A549 (cell line): ENCODE measurements around the gene FYB1. TPM values are rescaled to one million over a fixed set of nuclear protein-coding genes. Genes with fewer than 3 reads are reported as not detected.

ENCODE experiments used
- ATAC-seq, 2 experiments: fragments of 200-7000 bp in 1 of 2; fragments of >200 bp in 1 of 2; cut with Nextera tagmentation in 1 of 2; cut with Tn5 transposase in 1 of 2; 3 replicates each; pipeline versions ENCODE4 v1.8.0 to v1.9.1; 2018 to 2020; ENCODE audit warnings: mild to moderate bottlenecking in 1 of 2, moderate library complexity in 1 of 2
- CTCF ChIA-PET: fragments of 300-600 bp; sonication (Branson Sonifier 250); formaldehyde crosslinking; extraction: SDS; loops from one replicate; lab custom pipeline; 2021; ENCODE audit warnings: antibody characterized with exemption, inconsistent platforms; lab: Yijun Ruan, JAX
- POLR2A ChIA-PET: fragments of 350-600 bp; formaldehyde crosslinking; extraction: SDS; loops from one replicate; lab custom pipeline; 2021; ENCODE audit warnings: antibody characterized with exemption, inconsistent platforms; lab: Yijun Ruan, JAX
- DNase-seq, 2 experiments: peaks; one replicate each; pipeline versions ENCODE4 v3.0.0 to v3.0.0-alpha.2; 2011 to 2016; ENCODE audit warnings: low read depth in 1 of 2, low spot score in 1 of 2
- FAIRE-seq: peaks from 2 replicates; lab custom pipeline; 2011; peaks lifted over from hg19 to GRCh38; lab: Jason Lieb, UNC
- H3K27ac ChIP-seq, 2 experiments: fragments of >200 bp; sonication (Bioruptor Twin); formaldehyde crosslinking; 3 replicates each; pipeline ENCODE4 v1.5.1; 2016 to 2017
- H3K4me1 ChIP-seq: fragments of >200 bp; sonication (Bioruptor Twin); formaldehyde crosslinking; 3 replicates; pipeline ENCODE4 v1.6.1; 2016
- H3K4me2 ChIP-seq: fragments of >200 bp; sonication (Bioruptor Twin); formaldehyde crosslinking; 3 replicates; pipeline ENCODE4 v1.6.1; 2016
- H3K4me3 ChIP-seq: fragments of >200 bp; sonication (Bioruptor Twin); formaldehyde crosslinking; 3 replicates; pipeline ENCODE4 v1.5.1; 2016
- H3K9me3 ChIP-seq: fragments of >200 bp; sonication (Bioruptor Twin); formaldehyde crosslinking; 3 replicates; pipeline ENCODE4 v1.6.1; 2016
- CHD4 ChIP-seq: fragments of 200-600 bp; sonication (generic); IDR thresholded peaks from 2 replicates; pipeline ENCODE4 v1.6.1; 2016; ENCODE audit warnings: antibody characterized with exemption, mild to moderate bottlenecking, borderline replicate concordance
- E2F6 ChIP-seq: IDR thresholded peaks from 2 replicates; pipeline ENCODE4 v1.6.1; 2012; ENCODE audit warnings: low read depth, borderline replicate concordance
- EHF ChIP-seq: fragments of 250-450 bp; sonication (Bioruptor Pico); IDR thresholded peaks from 2 replicates; pipeline ENCODE4 v1.5.0; 2020; ENCODE audit warnings: mild to moderate bottlenecking
- EHMT2 ChIP-seq: fragments of 200-600 bp; sonication (generic); IDR thresholded peaks from 2 replicates; pipeline ENCODE4 v1.6.1; 2016; ENCODE audit warnings: antibody characterized with exemption, low read depth, mild to moderate bottlenecking, moderate library complexity
- ESRRA ChIP-seq: fragments of 150-350 bp; IDR thresholded peaks from 2 replicates; pipeline ENCODE4 v1.6.1; 2014; ENCODE audit warnings: mild to moderate bottlenecking, low read length, borderline replicate concordance
- FOSL2 ChIP-seq, 2 experiments: fragments of 450-650 bp in 1 of 2; fragments of >200 bp in 1 of 2; sonication (Bioruptor Twin) in 1 of 2; formaldehyde crosslinking; IDR thresholded peaks; 2 replicates each; pipeline versions ENCODE4 v1.5.0 to v1.6.1; 2016 to 2020; ENCODE audit warnings: mild to moderate bottlenecking in 1 of 2, moderate library complexity in 1 of 2
- FOXS1 ChIP-seq: fragments of 250-450 bp; sonication (Bioruptor Pico); IDR thresholded peaks from 2 replicates; pipeline ENCODE4 v1.5.0; 2020; ENCODE audit warnings: mild to moderate bottlenecking, moderate library complexity
- GATA3 ChIP-seq: IDR thresholded peaks from 2 replicates; pipeline ENCODE4 v1.6.1; 2012; ENCODE audit warnings: borderline replicate concordance
- HDAC2 ChIP-seq: fragments of 200-600 bp; sonication (generic); IDR thresholded peaks from 2 replicates; pipeline ENCODE4 v1.6.1; 2016
- HEYL ChIP-seq: fragments of 250-450 bp; sonication (Bioruptor Pico); IDR thresholded peaks from 2 replicates; pipeline ENCODE4 v1.8.0; 2021; ENCODE audit warnings: mild to moderate bottlenecking, moderate library complexity
- HOXA7 ChIP-seq: fragments of 250-450 bp; sonication (Bioruptor Pico); IDR thresholded peaks from 2 replicates; pipeline ENCODE4 v1.5.0; 2020; ENCODE audit warnings: mild to moderate bottlenecking, moderate library complexity
- JUNB ChIP-seq: fragments of >200 bp; sonication (Bioruptor Twin); formaldehyde crosslinking; IDR thresholded peaks from 2 replicates; pipeline ENCODE4 v1.6.1; 2016
- MAFK ChIP-seq: fragments of 450-650 bp; IDR thresholded peaks from 2 replicates; pipeline ENCODE4 v1.6.1; 2014; ENCODE audit not compliant: partially characterized antibody
- MYC ChIP-seq: IDR thresholded peaks from 2 replicates; pipeline ENCODE4 v1.6.1; 2012; ENCODE audit warnings: mild to moderate bottlenecking, inconsistent platforms, low read length, improper control_type of control experiment, borderline replicate concordance
- POLR2A ChIP-seq: IDR thresholded peaks from 2 replicates; pipeline ENCODE4 v1.6.1; 2012; ENCODE audit warnings: mild to moderate bottlenecking, low read length
- RCOR1 ChIP-seq: fragments of 150-350 bp; IDR thresholded peaks from 2 replicates; pipeline ENCODE4 v1.6.1; 2014; ENCODE audit warnings: antibody characterized with exemption, low read length, low read depth
- SMC3 ChIP-seq: fragments of >200 bp; sonication (Bioruptor Twin); formaldehyde crosslinking; IDR thresholded peaks from 3 replicates; pipeline ENCODE4 v1.6.1; 2018; ENCODE audit warnings: inconsistent platforms
- TFCP2L1 ChIP-seq: fragments of 250-450 bp; sonication (Bioruptor Pico); IDR thresholded peaks from 2 replicates; pipeline ENCODE4 v1.5.0; 2021; ENCODE audit warnings: mild to moderate bottlenecking
- ZNF302 ChIP-seq: fragments of 250-450 bp; sonication (Bioruptor Pico); IDR thresholded peaks from 2 replicates; pipeline ENCODE4 v1.9.0; 2021; ENCODE audit warnings: inconsistent platforms, mild to moderate bottlenecking, moderate library complexity
- ZSCAN20 ChIP-seq: fragments of 250-450 bp; sonication (Bioruptor Pico); IDR thresholded peaks from 2 replicates; pipeline ENCODE4 v1.8.0; 2022; ENCODE audit warnings: mild to moderate bottlenecking, moderate library complexity
- WGBS: methylation state at CpG from one replicate; pipeline ENCODE4 v1.1.6; 2017; ENCODE audit errors: missing lambda C conversion rate; 5-methylcytosine and 5-hydroxymethylcytosine counted together
- polyA plus RNA-seq, 4 experiments: library from polyadenylated mRNA; depleted of rRNA in 3 of 4; stranded (reverse); fragments of >200 nt; fragmentation: RNase III in 1 of 4; extraction: RNeasy Plus Mini Kit Qiagen cat#74134 plus additional on column Dnase treatment in 1 of 4; gene quantifications; 2 replicates in 3 of 4; 3 replicates in 1 of 4; pipeline ENCODE4 v1.2.3, GENCODE V29; 2011 to 2017
- TF ChIP-seq, protein P1 (sequence below): fragments of 200-600 bp; sonication (generic); IDR thresholded peaks from 2 replicates; pipeline ENCODE4 v1.6.1; 2016; ENCODE audit warnings: antibody characterized with exemption, mild to moderate bottlenecking, moderate library complexity
- TF ChIP-seq, protein P2 (sequence below): IDR thresholded peaks from 2 replicates; pipeline ENCODE4 v1.6.1; 2012
- TF ChIP-seq, protein P3 (sequence below): fragments of >200 bp; sonication (Bioruptor Twin); formaldehyde crosslinking; IDR thresholded peaks from 3 replicates; pipeline ENCODE4 v1.5.1; 2016
- TF ChIP-seq, protein P4 (sequence below): IDR thresholded peaks from 2 replicates; pipeline ENCODE4 v1.6.1; 2012
- TF ChIP-seq, protein P5 (sequence below): fragments of 250-450 bp; sonication (Bioruptor Pico); IDR thresholded peaks from 2 replicates; pipeline ENCODE4 v1.5.0; 2021; ENCODE audit warnings: mild to moderate bottlenecking, moderate library complexity, borderline replicate concordance

FYB1 gene
- polyA plus RNA-seq, 2 of the 4 experiments (the other 2 are of a cell fraction): 7.4 to 34.6 TPM

DNA sequence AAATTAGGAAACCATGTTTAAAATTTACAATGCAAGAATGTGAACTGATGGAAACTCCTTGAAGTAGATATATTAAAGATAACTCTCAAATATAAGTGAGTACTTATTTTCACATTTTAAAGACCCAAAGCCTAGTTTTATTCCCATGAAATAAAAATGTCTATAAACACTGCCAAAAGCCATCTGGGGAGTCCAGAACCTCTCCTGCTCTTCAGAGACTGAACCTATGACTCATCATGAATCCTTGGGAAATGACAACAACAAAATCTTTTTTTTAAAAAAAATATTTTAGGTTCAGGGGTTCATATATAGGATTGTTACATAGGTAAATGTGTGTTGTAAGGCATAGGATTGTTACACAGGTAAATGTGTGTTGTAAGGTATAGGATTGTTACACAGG, 33.8 kb upstream of the FYB1 start:
- ChIA-PET CTCF (interaction anchor here (0.9 kb wide), 1 partner anchor 36 kb away, joined by 3 read pairs; no protein-coding TSS in a partner anchor), POLR2A (no interaction called here)
- peak; percentile 81 for FAIRE-seq
- DNase-seq: no peak
- no peak overlapping the region for H3K27ac ChIP-seq
- peaks cover 33% of the 10 kb centered on the region for H3K4me1 ChIP-seq
- no peaks in the 10 kb centered on the region for H3K9me3 ChIP-seq
- H3K4me3 ChIP-seq: no peak overlapping the region
- TF ChIP-seq ESRRA (no peak), FOSL2 (IDR thresholded peaks at IDR 0.05) (0 out of 2 replicates have a peak, but pooled peaks have one; percentile 10), FOSL2 (CRISPR knock-in tag; IDR thresholded peaks at IDR 0.05) (peak; percentile 71; the same call in 1 of the 2 replicates), RCOR1 (no peak), GATA3 (no peak), JUNB (no peak), ZNF302 (CRISPR knock-in tag) (no peak)
- TF ChIP-seq, protein P1, sequence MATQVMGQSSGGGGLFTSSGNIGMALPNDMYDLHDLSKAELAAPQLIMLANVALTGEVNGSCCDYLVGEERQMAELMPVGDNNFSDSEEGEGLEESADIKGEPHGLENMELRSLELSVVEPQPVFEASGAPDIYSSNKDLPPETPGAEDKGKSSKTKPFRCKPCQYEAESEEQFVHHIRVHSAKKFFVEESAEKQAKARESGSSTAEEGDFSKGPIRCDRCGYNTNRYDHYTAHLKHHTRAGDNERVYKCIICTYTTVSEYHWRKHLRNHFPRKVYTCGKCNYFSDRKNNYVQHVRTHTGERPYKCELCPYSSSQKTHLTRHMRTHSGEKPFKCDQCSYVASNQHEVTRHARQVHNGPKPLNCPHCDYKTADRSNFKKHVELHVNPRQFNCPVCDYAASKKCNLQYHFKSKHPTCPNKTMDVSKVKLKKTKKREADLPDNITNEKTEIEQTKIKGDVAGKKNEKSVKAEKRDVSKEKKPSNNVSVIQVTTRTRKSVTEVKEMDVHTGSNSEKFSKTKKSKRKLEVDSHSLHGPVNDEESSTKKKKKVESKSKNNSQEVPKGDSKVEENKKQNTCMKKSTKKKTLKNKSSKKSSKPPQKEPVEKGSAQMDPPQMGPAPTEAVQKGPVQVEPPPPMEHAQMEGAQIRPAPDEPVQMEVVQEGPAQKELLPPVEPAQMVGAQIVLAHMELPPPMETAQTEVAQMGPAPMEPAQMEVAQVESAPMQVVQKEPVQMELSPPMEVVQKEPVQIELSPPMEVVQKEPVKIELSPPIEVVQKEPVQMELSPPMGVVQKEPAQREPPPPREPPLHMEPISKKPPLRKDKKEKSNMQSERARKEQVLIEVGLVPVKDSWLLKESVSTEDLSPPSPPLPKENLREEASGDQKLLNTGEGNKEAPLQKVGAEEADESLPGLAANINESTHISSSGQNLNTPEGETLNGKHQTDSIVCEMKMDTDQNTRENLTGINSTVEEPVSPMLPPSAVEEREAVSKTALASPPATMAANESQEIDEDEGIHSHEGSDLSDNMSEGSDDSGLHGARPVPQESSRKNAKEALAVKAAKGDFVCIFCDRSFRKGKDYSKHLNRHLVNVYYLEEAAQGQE: no peak
- TF ChIP-seq, protein P2, sequence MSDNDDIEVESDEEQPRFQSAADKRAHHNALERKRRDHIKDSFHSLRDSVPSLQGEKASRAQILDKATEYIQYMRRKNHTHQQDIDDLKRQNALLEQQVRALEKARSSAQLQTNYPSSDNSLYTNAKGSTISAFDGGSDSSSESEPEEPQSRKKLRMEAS: no peak
- H3K4me2 ChIP-seq: no peak overlapping the region
- no peak for ATAC-seq

DNA sequence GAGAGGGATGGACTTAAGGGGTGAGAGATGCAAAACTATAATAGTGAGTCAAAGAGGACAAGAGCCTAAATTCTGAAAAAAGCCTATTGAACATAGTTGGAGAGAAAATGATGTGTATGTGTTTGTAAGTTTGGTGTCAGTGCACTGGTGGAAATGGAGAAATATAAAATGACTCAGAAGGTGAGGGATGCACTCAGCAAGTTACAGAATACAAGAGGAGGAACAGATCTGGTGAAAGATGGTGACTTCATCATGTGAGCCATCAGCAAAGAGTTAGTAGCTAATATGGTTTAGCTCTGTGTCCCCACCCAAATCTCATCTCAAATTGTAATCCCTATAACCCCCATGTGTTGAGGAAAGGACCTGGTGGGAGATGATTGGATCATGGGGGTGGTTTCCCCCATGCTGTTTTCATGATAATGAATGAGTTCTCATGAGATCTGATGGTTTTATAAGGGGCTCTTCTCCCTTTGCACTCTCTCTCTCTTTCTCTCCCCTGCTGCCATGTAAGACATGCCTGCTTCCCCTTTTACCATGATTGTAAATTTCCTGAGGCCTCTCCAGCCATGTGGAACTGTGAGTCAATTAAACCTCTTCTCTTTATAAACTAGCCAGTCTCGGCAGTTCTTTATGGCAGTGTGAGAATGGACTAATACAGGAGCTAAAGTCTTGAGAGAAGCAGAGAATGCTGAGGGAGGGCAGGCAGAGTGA, 30.4 kb upstream of the FYB1 start:
- Histone ChIP-seq H3K4me1 (peaks cover 10% of the 10 kb centered on the region; the same call in 2 of the 3 replicates), H3K9me3 (no peaks in the 10 kb centered on the region), H3K4me3 (no peak overlapping the region), H3K4me2 (no peak overlapping the region), H3K27ac (no peak overlapping the region)
- FAIRE-seq (no peak), ATAC-seq (no peak), DNase-seq (no peak)
- TF ChIP-seq TFCP2L1 (CRISPR knock-in tag) (no peak), E2F6 (no peak), CHD4 (no peak), HEYL (CRISPR knock-in tag) (no peak), HDAC2 (no peak), POLR2A (no peak), ESRRA (no peak), FOXS1 (CRISPR knock-in tag) (no peak), SMC3 (no peak), HOXA7 (CRISPR knock-in tag) (no peak), MAFK (no peak), EHF (CRISPR knock-in tag) (no peak), ZSCAN20 (no peak), MYC (no peak), EHMT2 (no peak)
- TF ChIP-seq, protein P3, sequence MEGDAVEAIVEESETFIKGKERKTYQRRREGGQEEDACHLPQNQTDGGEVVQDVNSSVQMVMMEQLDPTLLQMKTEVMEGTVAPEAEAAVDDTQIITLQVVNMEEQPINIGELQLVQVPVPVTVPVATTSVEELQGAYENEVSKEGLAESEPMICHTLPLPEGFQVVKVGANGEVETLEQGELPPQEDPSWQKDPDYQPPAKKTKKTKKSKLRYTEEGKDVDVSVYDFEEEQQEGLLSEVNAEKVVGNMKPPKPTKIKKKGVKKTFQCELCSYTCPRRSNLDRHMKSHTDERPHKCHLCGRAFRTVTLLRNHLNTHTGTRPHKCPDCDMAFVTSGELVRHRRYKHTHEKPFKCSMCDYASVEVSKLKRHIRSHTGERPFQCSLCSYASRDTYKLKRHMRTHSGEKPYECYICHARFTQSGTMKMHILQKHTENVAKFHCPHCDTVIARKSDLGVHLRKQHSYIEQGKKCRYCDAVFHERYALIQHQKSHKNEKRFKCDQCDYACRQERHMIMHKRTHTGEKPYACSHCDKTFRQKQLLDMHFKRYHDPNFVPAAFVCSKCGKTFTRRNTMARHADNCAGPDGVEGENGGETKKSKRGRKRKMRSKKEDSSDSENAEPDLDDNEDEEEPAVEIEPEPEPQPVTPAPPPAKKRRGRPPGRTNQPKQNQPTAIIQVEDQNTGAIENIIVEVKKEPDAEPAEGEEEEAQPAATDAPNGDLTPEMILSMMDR: no peak
- TF ChIP-seq, protein P4, sequence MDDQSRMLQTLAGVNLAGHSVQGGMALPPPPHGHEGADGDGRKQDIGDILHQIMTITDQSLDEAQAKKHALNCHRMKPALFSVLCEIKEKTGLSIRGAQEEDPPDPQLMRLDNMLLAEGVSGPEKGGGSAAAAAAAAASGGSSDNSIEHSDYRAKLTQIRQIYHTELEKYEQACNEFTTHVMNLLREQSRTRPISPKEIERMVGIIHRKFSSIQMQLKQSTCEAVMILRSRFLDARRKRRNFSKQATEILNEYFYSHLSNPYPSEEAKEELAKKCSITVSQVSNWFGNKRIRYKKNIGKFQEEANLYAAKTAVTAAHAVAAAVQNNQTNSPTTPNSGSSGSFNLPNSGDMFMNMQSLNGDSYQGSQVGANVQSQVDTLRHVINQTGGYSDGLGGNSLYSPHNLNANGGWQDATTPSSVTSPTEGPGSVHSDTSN: no peak
- TF ChIP-seq, protein P5, sequence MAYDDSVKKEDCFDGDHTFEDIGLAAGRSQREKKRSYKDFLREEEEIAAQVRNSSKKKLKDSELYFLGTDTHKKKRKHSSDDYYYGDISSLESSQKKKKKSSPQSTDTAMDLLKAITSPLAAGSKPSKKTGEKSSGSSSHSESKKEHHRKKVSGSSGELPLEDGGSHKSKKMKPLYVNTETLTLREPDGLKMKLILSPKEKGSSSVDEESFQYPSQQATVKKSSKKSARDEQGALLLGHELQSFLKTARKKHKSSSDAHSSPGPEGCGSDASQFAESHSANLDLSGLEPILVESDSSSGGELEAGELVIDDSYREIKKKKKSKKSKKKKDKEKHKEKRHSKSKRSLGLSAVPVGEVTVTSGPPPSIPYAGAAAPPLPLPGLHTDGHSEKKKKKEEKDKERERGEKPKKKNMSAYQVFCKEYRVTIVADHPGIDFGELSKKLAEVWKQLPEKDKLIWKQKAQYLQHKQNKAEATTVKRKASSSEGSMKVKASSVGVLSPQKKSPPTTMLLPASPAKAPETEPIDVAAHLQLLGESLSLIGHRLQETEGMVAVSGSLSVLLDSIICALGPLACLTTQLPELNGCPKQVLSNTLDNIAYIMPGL: no peak
- WGBS: 76% methylated on average over 1 of the region's 1 CpG
- ChIA-PET POLR2A (no interaction called here), CTCF (interaction anchor here (1.1 to 1.3 kb wide), 4 partner anchors 10 to 34 kb away, joined by 3 to 6 read pairs (median 4); no protein-coding TSS in a partner anchor)
